ENCODE data around the gene ALX4. TPM values are rescaled to one million over a fixed set of nuclear protein-coding genes. Genes with fewer than 3 reads are reported as not detected.

ALX4 gene
- total RNA-seq, 1 experiment from 2014 or later = not detected

GRCh38 chr11:44267006-44267749 is 42.8 kb downstream of the ALX4 start:
- Histone ChIP-seq H3K4me3 (ENCODE audit: low read length) (no peak overlapping the region), H3K27me3 (ENCODE audit: low read length) (no peaks in the 10 kb centered on the region), H3K4me2 (ENCODE audit: low read depth, low read length, poor library complexity, severe bottlenecking) (no peak overlapping the region), H3K27ac (ENCODE audit: low read length) (no peak overlapping the region), H3K36me3 (ENCODE audit: insufficient read depth, low read length) (no peaks in the 10 kb centered on the region), H4K20me1 (ENCODE audit: insufficient read depth, low read depth, low read length) (0 out of 2 replicates have a peak, but pooled peaks cover 3% of the 10 kb centered on the region), H3K9me3 (ENCODE audit: low read length) (no peaks in the 10 kb centered on the region), H3K9me2 (replicated peaks; ENCODE audit: insufficient read depth, low read length) (no peaks in the 10 kb centered on the region), H3K79me2 (ENCODE audit: low read length) (no peaks in the 10 kb centered on the region), H2AFZ (ENCODE audit: low read length) (no peak overlapping the region), H3K4me1 (ENCODE audit: low read length) (no peaks in the 10 kb centered on the region), H3K9ac (ENCODE audit: low read length) (no peak overlapping the region)
- DNase-seq = no peak

GRCh38 chr11:44266056-44266780 is 43.7 kb downstream of the ALX4 start:
- Histone ChIP-seq H3K9me2 (replicated peaks; ENCODE audit: insufficient read depth, low read length) (no peaks in the 10 kb centered on the region), H2AFZ (ENCODE audit: low read length) (no peak overlapping the region), H3K4me2 (ENCODE audit: low read depth, low read length, poor library complexity, severe bottlenecking) (no peak overlapping the region), H3K4me3 (ENCODE audit: low read length) (no peak overlapping the region), H3K27ac (ENCODE audit: low read length) (no peak overlapping the region), H3K9me3 (ENCODE audit: low read length) (no peaks in the 10 kb centered on the region), H4K20me1 (ENCODE audit: insufficient read depth, low read depth, low read length) (0 out of 2 replicates have a peak, but pooled peaks cover 3% of the 10 kb centered on the region), H3K4me1 (ENCODE audit: low read length) (no peaks in the 10 kb centered on the region), H3K36me3 (ENCODE audit: insufficient read depth, low read length) (no peaks in the 10 kb centered on the region), H3K27me3 (ENCODE audit: low read length) (no peaks in the 10 kb centered on the region), H3K9ac (ENCODE audit: low read length) (no peak overlapping the region), H3K79me2 (ENCODE audit: low read length) (no peaks in the 10 kb centered on the region)
- DNase-seq = no peak

- H3K79me2 ChIP-seq (ENCODE audit: low read length) = no peaks in the 10 kb centered on the region
- no peak overlapping the region for H3K4me2 ChIP-seq (ENCODE audit: low read depth, low read length, poor library complexity, severe bottlenecking)
- no peaks in the 10 kb centered on the region for H3K27me3 ChIP-seq (ENCODE audit: low read length)
- H3K4me3 ChIP-seq (ENCODE audit: low read length) = no peak overlapping the region
- 0 out of 2 replicates have a peak, but pooled peaks cover 3% of the 10 kb centered on the region for H4K20me1 ChIP-seq (ENCODE audit: insufficient read depth, low read depth, low read length)
- H3K9ac ChIP-seq (ENCODE audit: low read length) = no peak overlapping the region
- H3K27ac ChIP-seq (ENCODE audit: low read length) = no peak overlapping the region
- H3K36me3 ChIP-seq (ENCODE audit: insufficient read depth, low read length) = no peaks in the 10 kb centered on the region
- no peaks in the 10 kb centered on the region for H3K4me1 ChIP-seq (ENCODE audit: low read length)
- no peaks in the 10 kb centered on the region for H3K9me2 ChIP-seq (replicated peaks; ENCODE audit: insufficient read depth, low read length)
- no peaks in the 10 kb centered on the region for H3K9me3 ChIP-seq (ENCODE audit: low read length)
- no peak overlapping the region for H2AFZ ChIP-seq (ENCODE audit: low read length)
- DNase-seq = no peak
These were observed 45.2 kb downstream of the ALX4 start for GRCh38 chr11:44264761-44265160.

- Histone ChIP-seq H3K4me3 (ENCODE audit: low read length) (no peak overlapping the region), H3K4me2 (ENCODE audit: low read depth, low read length, poor library complexity, severe bottlenecking) (no peak overlapping the region), H3K27me3 (ENCODE audit: low read length) (no peaks in the 10 kb centered on the region), H2AFZ (ENCODE audit: low read length) (no peak overlapping the region), H3K9me3 (ENCODE audit: low read length) (no peaks in the 10 kb centered on the region), H3K27ac (ENCODE audit: low read length) (no peak overlapping the region), H3K4me1 (ENCODE audit: low read length) (no peaks in the 10 kb centered on the region), H3K9me2 (replicated peaks; ENCODE audit: insufficient read depth, low read length) (no peaks in the 10 kb centered on the region), H3K36me3 (ENCODE audit: insufficient read depth, low read length) (no peaks in the 10 kb centered on the region), H3K9ac (ENCODE audit: low read length) (no peak overlapping the region), H4K20me1 (ENCODE audit: insufficient read depth, low read depth, low read length) (0 out of 2 replicates have a peak, but pooled peaks cover 3% of the 10 kb centered on the region), H3K79me2 (ENCODE audit: low read length) (no peaks in the 10 kb centered on the region)
- no peak for DNase-seq
These were observed 45.5 kb downstream of the ALX4 start for GRCh38 chr11:44264438-44264749.

- DNase-seq = no peak
- Histone ChIP-seq H3K4me1 (ENCODE audit: low read length) (no peaks in the 10 kb centered on the region), H3K27me3 (ENCODE audit: low read length) (no peaks in the 10 kb centered on the region), H3K4me2 (ENCODE audit: low read depth, low read length, poor library complexity, severe bottlenecking) (no peak overlapping the region), H3K9ac (ENCODE audit: low read length) (no peak overlapping the region), H3K4me3 (ENCODE audit: low read length) (no peak overlapping the region), H3K9me2 (replicated peaks; ENCODE audit: insufficient read depth, low read length) (no peaks in the 10 kb centered on the region), H3K79me2 (ENCODE audit: low read length) (no peaks in the 10 kb centered on the region), H2AFZ (ENCODE audit: low read length) (no peak overlapping the region), H3K36me3 (ENCODE audit: insufficient read depth, low read length) (no peaks in the 10 kb centered on the region), H4K20me1 (ENCODE audit: insufficient read depth, low read depth, low read length) (0 out of 2 replicates have a peak, but pooled peaks cover 1% of the 10 kb centered on the region), H3K27ac (ENCODE audit: low read length) (no peak overlapping the region), H3K9me3 (ENCODE audit: low read length) (no peaks in the 10 kb centered on the region)
These were observed 46.1 kb downstream of the ALX4 start for GRCh38 chr11:44263738-44264437.

GRCh38 chr11:44261800-44262591 is 47.9 kb downstream of the ALX4 start:
- Histone ChIP-seq H3K4me3 (ENCODE audit: low read length) (no peak overlapping the region), H3K9me3 (ENCODE audit: low read length) (no peaks in the 10 kb centered on the region), H3K9ac (ENCODE audit: low read length) (no peak overlapping the region), H3K36me3 (ENCODE audit: insufficient read depth, low read length) (no peaks in the 10 kb centered on the region), H3K79me2 (ENCODE audit: low read length) (no peaks in the 10 kb centered on the region), H3K4me2 (ENCODE audit: low read depth, low read length, poor library complexity, severe bottlenecking) (no peak overlapping the region), H3K4me1 (ENCODE audit: low read length) (no peaks in the 10 kb centered on the region), H3K27me3 (ENCODE audit: low read length) (no peaks in the 10 kb centered on the region), H2AFZ (ENCODE audit: low read length) (no peak overlapping the region), H3K9me2 (replicated peaks; ENCODE audit: insufficient read depth, low read length) (no peaks in the 10 kb centered on the region), H4K20me1 (ENCODE audit: insufficient read depth, low read depth, low read length) (no peaks in the 10 kb centered on the region), H3K27ac (ENCODE audit: low read length) (no peak overlapping the region)
- no peak for DNase-seq

- Histone ChIP-seq H2AFZ (ENCODE audit: low read length) (no peak overlapping the region), H3K36me3 (ENCODE audit: insufficient read depth, low read length) (no peaks in the 10 kb centered on the region), H3K79me2 (ENCODE audit: low read length) (no peaks in the 10 kb centered on the region), H3K4me3 (ENCODE audit: low read length) (no peak overlapping the region), H3K27ac (ENCODE audit: low read length) (no peak overlapping the region), H3K9me2 (replicated peaks; ENCODE audit: insufficient read depth, low read length) (no peaks in the 10 kb centered on the region), H3K27me3 (ENCODE audit: low read length) (no peaks in the 10 kb centered on the region), H4K20me1 (ENCODE audit: insufficient read depth, low read depth, low read length) (no peaks in the 10 kb centered on the region), H3K4me1 (ENCODE audit: low read length) (no peaks in the 10 kb centered on the region), H3K4me2 (ENCODE audit: low read depth, low read length, poor library complexity, severe bottlenecking) (no peak overlapping the region), H3K9ac (ENCODE audit: low read length) (no peak overlapping the region), H3K9me3 (ENCODE audit: low read length) (no peaks in the 10 kb centered on the region)
- no peak for DNase-seq
These were observed 49.9 kb downstream of the ALX4 start for GRCh38 chr11:44260081-44260480.
